Transverse colon (tissue), 4 donors: Measurements from ENCODE around the gene DCUN1D4. TPM values are rescaled to one million over a fixed set of nuclear protein-coding genes. Genes with fewer than 3 reads are reported as not detected.

ENCODE experiments used
- DNase-seq: peaks from one replicate; pipeline ENCODE4 v3.0.0-alpha.2; 2019
- H3K27ac ChIP-seq, 4 donors: fragments of 200-600 bp; sonication (generic); 2 replicates each; pipeline ENCODE4 v1.5.1; 2016 to 2018; ENCODE audit warnings: inconsistent platforms in 4 of 4
- H3K27me3 ChIP-seq: fragments of 200-600 bp; sonication (generic); 2 replicates; pipeline ENCODE4 v1.5.1; 2017; ENCODE audit warnings: inconsistent platforms
- H3K36me3 ChIP-seq, 4 donors: fragments of 200-600 bp; sonication (generic); 2 replicates each; pipeline ENCODE4 v1.5.1; 2017 to 2019; ENCODE audit warnings: inconsistent platforms in 4 of 4
- H3K4me1 ChIP-seq, 4 donors: fragments of 200-600 bp; sonication (generic); 2 replicates each; pipeline ENCODE4 v1.5.1; 2017 to 2020; ENCODE audit warnings: inconsistent platforms in 4 of 4
- H3K4me3 ChIP-seq, 4 donors: fragments of 200-600 bp; sonication (generic); 1 replicate in 1 of 4; 2 replicates in 3 of 4; pipeline versions ENCODE4 v1.5.1 to v1.6.1; 2017 to 2019; ENCODE audit warnings: inconsistent platforms in 4 of 4
- H3K9me3 ChIP-seq, 2 donors: fragments of 200-600 bp; sonication (generic); 2 replicates each; pipeline ENCODE4 v1.5.1; 2017 to 2019; ENCODE audit warnings: inconsistent platforms in 2 of 2
- CTCF ChIP-seq, 5 experiments: fragments of 200-600 bp in 3 of 5; fragments of 450-650 bp in 2 of 5; sonication (generic) in 3 of 5; IDR thresholded peaks; 1 replicate in 2 of 5; 2 replicates in 3 of 5; pipeline ENCODE4 v1.5.1; 2016 to 2017; ENCODE audit warnings: antibody characterized with exemption in 5 of 5, inconsistent platforms in 3 of 5, mild to moderate bottlenecking in 2 of 5, moderate library complexity in 1 of 5
- EP300 ChIP-seq: sonication (generic); formaldehyde crosslinking; IDR thresholded peaks from one replicate; pipeline ENCODE4 v1.6.1; 2017; ENCODE audit warnings: antibody characterized with exemption, low read depth
- POLR2A ChIP-seq: fragments of 450-650 bp; IDR thresholded peaks from one replicate; pipeline ENCODE4 v1.6.1; 2016; ENCODE audit warnings: antibody characterized with exemption, mild to moderate bottlenecking, moderate library complexity
- POLR2AphosphoS5 ChIP-seq, 3 donors: sonication (generic); formaldehyde crosslinking; IDR thresholded peaks; one replicate each; pipeline ENCODE4 v1.6.1; 2016; ENCODE audit warnings: antibody characterized with exemption in 3 of 3
- whole genome bisulfite sequencing, 2 donors: methylation state at CpG; one replicate each; pipeline ENCODE4 v1.1.5; 2018; ENCODE audit warnings: low coverage in 1 of 2; 5-methylcytosine and 5-hydroxymethylcytosine counted together
- in situ Hi-C, 4 donors: fragments of 200-750 bp; cut with MboI; loops; one replicate each; pipeline versions ENCODE4 v1.15.0 to v1.15.1; 2017; ENCODE audit warnings: low sequenced_read_pairs in 3 of 4, low pct_ligation_motif_present in 1 of 4, low pct_unique_long_range_greater_than_20kb in 1 of 4
- intact Hi-C: fragments of 100-400 bp; cut with DNase I; formaldehyde crosslinking; loops from one replicate; pipeline ENCODE4 v1.15.1; 2023; ENCODE audit warnings: low total_unique reads
- total RNA-seq, 4 donors: library from RNA; depleted of rRNA; stranded (reverse); fragments of >200 nt; gene quantifications; one replicate each; pipeline ENCODE4 v1.1.0, GENCODE V29; 2016

DCUN1D4 gene
- total RNA-seq, 4 donors from 2014 or later, result 25.1 to 66.4 (median 40.9) TPM

GRCh38 chr4:51909236-51909703 lies 66.3 kb downstream of the DCUN1D4 start:
- intact Hi-C loops (no loop called here), in situ Hi-C loops (loop anchor here in 1 of 4 donors (10.0 kb wide), 1 partner anchor 116 kb away; the partner anchor contains the start of gene LRRC66)
- DNase-seq, result peak; percentile 85
- Histone ChIP-seq H3K9me3 (no peaks in the 10 kb centered on the region), H3K27ac (peak overlapping the region; percentile 73 to 80 (median 78)), H3K36me3 (peaks cover 0 to 18% (median 0%) of the 10 kb centered on the region in 4 donors), H3K27me3 (no peaks in the 10 kb centered on the region), H3K4me1 (peaks cover 6 to 44% (median 30%) of the 10 kb centered on the region in 4 donors), H3K4me3 (no peak overlapping the region)
- WGBS, 2 donors, result 60 to 65% methylated on average over 1 to 7 of the region's 7 CpGs
- TF ChIP-seq CTCF (IDR thresholded peaks at IDR 0.05), result peak in 1 of 5 experiments; percentile 15
- TF ChIP-seq EP300, result no peak
- TF ChIP-seq POLR2AphosphoS5 (IDR thresholded peaks at IDR 0.05), result peak in 2 of 3 donors; percentile 49 to 76
- TF ChIP-seq POLR2A, result no peak

GRCh38 chr4:51918251-51918650 lies 75.3 kb downstream of the DCUN1D4 start:
- H3K9me3 ChIP-seq, result peaks cover 0 to 4% of the 10 kb centered on the region in 2 donors
- H3K27ac ChIP-seq, result no peak overlapping the region
- no peak overlapping the region for H3K4me3 ChIP-seq
- no peaks in the 10 kb centered on the region for H3K4me1 ChIP-seq
- H3K36me3 ChIP-seq, result peaks cover 0 to 12% (median 2%) of the 10 kb centered on the region in 4 donors
- TF ChIP-seq POLR2AphosphoS5 (IDR thresholded peaks at IDR 0.05) (no peak), CTCF (IDR thresholded peaks at IDR 0.05) (no peak), POLR2A (no peak), EP300 (no peak)
- in situ Hi-C loops, result no loop called here
- no peak for DNase-seq
- intact Hi-C loops, result no loop called here
- WGBS, 2 donors, result 93 to 94% methylated on average over 6 of the region's 6 CpGs
- H3K27me3 ChIP-seq, result no peaks in the 10 kb centered on the region

DNA sequence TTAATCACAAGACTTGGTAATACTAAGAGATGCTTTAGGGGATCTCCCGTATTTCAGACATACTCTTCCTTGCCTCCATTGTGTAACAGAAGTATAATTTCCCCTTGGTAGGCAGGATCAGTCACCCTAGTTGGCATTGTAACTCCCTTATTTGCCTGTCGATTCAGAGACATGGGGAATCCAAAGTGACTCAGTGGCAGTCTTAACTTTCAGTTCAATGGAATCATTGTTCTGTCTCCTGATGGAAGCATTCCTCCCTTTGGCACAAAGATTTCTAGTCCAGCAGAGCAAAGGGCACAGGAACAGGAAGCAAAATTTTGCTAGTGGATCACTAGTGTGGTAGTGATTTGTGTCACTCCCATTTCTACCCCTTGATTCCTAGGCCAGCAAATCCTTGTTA lies 80.4 kb downstream of the DCUN1D4 start:
- TF ChIP-seq EP300, result no peak
- TF ChIP-seq POLR2A, result no peak
- no peak for TF ChIP-seq CTCF (IDR thresholded peaks at IDR 0.05)
- no peak for TF ChIP-seq POLR2AphosphoS5 (IDR thresholded peaks at IDR 0.05)
- H3K4me3 ChIP-seq, result no peak overlapping the region
- intact Hi-C loops (no loop called here), in situ Hi-C loops (no loop called here)
- H3K9me3 ChIP-seq, result peaks cover 0 to 4% of the 10 kb centered on the region in 2 donors
- H3K27me3 ChIP-seq, result no peaks in the 10 kb centered on the region
- no peak overlapping the region for H3K27ac ChIP-seq
- no peak for DNase-seq
- no peaks in the 10 kb centered on the region for H3K4me1 ChIP-seq
- H3K36me3 ChIP-seq, result no peaks in the 10 kb centered on the region
- 71% methylated on average over 2 of the region's 2 CpGs; no CpG with 5 or more reads in 1 of the 2 donors for WGBS, 2 donors

DNA sequence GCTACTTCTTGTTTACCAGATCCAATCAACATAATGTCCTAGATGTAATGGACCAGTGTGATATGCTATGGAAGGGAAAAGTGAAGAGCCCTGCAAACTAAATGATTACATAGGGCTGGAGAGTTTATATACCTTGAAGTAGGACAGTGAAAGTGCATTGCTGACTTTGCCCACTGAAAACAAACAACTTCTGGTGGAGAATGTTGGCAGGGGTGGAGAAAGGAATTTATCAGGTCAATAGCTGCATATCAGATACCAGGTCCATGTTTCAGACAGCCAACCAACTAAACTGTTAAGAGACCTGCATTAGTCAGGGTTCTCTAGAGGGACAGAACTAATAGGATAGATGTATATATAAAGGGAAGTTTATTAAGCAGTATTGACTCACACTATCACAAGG lies 82.4 kb downstream of the DCUN1D4 start:
- no peaks in the 10 kb centered on the region for H3K36me3 ChIP-seq
- no peaks in the 10 kb centered on the region for H3K4me1 ChIP-seq
- H3K9me3 ChIP-seq, result peaks cover 0 to 1% of the 10 kb centered on the region in 2 donors
- no peak overlapping the region for H3K4me3 ChIP-seq
- no peak for DNase-seq
- H3K27me3 ChIP-seq, result no peaks in the 10 kb centered on the region
- in situ Hi-C loops (no loop called here), intact Hi-C loops (no loop called here)
- TF ChIP-seq EP300, result no peak
- TF ChIP-seq POLR2A, result no peak
- no peak for TF ChIP-seq POLR2AphosphoS5 (IDR thresholded peaks at IDR 0.05)
- TF ChIP-seq CTCF (IDR thresholded peaks at IDR 0.05), result no peak
- H3K27ac ChIP-seq, result no peak overlapping the region
